ENCODE results near the gene SHC3.
"Not testable (repeated sequence)": the region's sequence is repeated elsewhere in the genome, so short reads cannot be mapped to it uniquely, and the experiment has no call there.

The SHC3 gene, protein sequence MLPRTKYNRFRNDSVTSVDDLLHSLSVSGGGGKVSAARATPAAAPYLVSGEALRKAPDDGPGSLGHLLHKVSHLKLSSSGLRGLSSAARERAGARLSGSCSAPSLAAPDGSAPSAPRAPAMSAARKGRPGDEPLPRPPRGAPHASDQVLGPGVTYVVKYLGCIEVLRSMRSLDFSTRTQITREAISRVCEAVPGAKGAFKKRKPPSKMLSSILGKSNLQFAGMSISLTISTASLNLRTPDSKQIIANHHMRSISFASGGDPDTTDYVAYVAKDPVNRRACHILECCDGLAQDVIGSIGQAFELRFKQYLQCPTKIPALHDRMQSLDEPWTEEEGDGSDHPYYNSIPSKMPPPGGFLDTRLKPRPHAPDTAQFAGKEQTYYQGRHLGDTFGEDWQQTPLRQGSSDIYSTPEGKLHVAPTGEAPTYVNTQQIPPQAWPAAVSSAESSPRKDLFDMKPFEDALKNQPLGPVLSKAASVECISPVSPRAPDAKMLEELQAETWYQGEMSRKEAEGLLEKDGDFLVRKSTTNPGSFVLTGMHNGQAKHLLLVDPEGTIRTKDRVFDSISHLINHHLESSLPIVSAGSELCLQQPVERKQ

DNA sequence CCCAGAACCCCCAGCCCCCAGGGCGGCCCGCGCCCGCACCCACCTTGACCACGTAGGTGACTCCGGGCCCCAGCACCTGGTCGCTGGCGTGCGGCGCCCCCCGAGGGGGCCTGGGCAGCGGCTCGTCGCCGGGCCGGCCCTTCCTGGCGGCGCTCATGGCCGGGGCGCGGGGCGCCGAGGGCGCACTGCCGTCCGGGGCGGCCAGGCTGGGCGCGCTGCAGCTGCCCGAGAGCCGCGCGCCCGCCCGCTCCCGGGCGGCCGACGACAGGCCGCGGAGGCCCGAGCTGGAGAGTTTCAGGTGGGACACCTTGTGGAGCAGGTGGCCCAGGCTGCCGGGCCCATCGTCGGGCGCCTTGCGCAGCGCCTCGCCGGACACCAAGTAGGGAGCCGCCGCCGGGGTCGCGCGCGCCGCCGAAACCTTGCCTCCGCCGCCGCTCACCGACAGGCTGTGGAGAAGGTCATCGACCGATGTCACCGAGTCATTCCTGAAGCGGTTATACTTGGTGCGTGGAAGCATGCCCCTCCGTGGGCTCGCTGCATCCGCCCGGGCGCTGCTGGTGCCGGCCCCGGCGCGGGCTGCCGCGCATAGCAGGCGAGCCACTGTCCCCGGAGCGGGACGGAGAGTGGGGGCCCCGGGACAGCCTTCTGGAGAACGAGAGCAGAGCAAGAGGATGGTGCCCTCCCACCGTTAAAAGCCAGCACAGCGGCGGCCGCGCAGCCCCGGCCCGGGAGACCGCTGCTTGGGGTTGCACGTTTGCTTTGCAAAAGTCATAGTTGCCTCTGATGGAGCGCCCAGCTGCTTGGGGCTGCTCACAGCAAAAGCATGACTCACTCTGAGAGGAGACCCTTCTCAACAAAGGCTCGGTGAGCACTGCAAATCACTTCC, at the start of gene SHC3:
SHC3 (minus strand) TSS at position 875 of the 886 bp plus-strand sequence; CDS start at position 517, 358 bp downstream.
- DNase-seq: no peak

DNA sequence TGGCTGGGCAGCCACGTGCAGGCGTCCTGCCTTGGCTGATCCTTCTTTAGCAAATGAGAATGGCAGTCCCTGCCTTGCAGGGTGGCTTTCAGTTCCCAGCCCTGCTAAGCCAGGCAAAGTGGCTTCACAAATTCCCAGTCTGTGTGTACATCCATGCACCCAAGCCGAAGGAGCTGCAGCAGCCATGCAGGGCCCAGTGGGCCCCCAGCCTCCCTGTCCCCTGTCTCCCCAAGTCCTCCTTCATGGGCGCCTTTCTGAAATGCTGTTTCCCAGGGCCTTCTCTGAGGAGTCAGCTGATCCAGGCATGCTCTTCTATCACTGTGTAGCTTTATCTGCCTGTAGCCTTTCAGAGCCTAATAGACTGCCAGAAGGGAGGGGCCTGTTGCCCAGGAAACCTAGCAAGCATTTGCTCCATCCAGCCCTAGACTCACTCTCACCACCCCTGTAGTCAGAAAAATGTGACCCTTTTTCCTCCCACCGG, 47.4 kb upstream of the SHC3 start:
- DNase-seq: no peak

DNA sequence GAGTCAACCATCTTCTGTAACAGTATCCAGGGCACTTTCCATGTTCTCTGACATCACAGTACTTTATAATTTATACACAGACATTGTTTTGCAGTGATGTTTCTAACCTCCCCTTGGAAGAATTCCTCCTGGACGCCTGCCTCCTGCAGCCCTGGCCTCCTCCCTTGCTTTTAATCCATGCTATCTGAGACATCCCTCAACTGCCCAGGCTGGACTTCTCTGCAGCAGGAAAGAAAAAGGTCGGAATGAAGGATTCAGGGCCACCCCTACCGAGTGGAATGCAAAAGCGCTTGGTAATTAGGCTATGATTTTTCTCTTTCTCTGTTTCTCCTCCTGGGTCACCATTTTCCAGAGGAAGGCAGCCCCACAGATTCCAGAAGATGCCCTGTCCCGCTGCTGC, 47.0 kb upstream of the SHC3 start:
- no peak for DNase-seq

DNA sequence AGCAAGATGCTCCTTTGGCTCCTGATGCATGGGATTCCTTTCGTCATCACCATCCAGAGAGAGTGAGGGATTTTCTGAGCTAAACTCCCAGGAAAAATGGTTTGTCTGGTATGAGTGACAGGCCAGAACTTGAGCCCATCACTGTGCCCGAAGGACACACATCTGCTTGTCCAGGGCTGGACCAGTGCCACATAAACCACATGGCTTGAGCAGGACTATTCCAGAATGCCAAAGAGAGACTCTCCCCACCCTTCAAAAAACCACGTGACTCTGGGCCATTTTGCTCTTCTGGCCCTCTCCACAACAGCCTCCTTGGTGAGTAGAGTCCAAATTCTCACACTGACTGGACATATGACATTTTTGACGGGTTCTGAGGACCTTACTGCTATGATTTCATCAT, 46.4 kb upstream of the SHC3 start:
- no peak for DNase-seq

DNA sequence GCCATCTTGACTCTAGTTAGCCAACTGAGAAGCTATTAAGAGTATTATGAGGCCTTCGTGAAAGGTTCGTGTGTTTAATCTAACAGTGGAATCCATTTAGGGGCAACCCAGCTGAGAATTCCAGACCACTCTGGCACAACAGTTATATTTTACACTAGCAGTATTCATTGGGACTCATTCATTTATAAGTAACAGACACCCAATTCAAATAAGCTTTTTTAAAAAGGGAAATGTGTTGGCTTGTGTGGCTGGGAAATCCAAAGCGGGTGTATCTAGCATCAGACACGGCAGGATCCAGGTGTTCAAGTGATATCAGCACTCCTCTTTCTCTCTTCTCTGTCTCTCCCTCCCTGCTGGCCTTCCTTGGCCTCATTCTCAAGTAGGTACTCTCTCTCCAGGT, 46.0 kb upstream of the SHC3 start:
- DNase-seq: no peak

DNA sequence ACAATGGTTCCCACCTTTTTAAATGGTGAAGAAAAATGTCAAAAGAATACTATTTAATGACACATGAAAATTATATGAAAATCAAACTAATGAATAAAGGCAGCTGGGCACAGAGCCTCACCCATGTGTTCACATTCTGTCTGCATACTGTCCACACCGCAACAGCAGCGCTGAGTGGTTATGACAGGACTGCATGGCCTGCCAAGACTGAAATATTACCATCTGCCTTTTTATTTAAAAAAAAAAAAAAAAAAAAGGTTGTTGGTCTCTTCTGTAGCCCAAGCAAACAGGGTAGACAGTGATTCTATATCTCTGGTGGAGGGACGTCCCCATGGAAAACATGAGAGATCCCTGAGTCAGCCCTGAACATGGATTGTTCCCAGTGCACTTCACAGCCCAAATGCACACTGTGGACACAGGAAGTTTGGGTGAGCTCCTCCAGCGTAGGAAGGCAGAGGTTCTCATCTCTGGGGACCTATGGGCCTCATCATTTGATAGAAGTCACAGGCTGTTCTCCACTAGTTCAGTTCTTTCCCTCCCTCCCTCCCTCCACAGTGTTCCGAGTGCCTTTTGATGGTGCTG, 44.9 kb upstream of the SHC3 start:
- DNase-seq: no peak

DNA sequence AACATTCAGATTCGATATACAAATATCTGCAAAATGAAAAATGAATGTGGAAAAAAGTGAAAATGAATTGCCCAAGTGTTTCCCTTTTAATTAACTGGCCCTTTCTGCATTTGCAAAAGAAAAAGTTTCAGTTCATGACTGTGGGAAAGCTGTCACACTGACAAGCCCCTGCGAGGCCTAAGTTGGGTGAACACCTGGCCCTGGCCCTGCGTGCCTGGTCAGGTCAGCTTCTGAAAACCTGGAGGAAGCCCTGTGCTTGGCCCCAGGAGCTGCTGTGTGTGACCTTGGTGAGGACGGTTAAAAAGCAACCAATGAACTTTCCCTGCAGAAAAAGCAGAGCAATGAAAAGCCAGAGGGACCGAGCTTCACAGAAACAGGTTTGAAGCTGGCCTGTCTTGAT, 41.0 kb upstream of the SHC3 start:
- DNase-seq: no peak

DNA sequence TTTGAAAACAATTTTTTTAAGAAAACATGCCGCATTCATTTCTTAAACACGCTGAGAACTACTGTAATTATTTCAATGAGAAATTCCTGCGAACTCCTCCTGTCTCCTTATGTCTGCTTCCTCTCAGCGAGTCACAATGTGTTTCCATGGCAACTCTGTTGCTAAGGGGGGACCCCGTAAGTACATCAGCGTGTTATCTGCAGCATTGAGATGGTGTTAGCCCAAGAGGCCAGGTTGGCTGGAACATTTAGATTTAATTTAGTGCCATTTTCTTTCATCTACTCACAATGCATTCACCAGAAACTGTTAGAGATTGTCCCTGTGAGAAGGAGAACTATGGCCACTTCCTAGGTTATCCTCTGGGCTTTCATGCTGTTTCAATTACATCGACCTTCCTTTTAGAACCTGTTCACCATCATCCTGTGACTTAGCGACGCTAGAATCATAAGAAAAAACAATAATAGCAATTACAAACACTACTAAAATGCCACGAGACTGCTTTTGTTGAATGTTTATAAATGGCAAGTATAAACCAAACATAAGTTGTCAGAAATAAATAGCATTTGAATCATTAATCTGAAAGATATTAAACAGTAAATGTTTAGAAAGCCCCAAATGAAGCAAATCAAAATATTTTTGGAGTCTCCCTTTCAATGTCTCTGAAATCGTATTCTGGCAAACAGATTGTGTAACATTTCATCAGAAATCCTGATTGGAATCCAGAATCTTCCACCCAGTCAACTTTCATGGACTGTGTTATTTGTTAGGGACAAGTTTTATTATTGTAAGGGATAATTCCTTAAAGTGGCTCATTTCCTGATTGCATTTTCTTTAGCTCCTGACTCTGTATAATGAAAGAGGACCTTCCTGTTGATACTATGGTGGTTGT, 39.7 kb upstream of the SHC3 start:
- DNase-seq: no peak

DNA sequence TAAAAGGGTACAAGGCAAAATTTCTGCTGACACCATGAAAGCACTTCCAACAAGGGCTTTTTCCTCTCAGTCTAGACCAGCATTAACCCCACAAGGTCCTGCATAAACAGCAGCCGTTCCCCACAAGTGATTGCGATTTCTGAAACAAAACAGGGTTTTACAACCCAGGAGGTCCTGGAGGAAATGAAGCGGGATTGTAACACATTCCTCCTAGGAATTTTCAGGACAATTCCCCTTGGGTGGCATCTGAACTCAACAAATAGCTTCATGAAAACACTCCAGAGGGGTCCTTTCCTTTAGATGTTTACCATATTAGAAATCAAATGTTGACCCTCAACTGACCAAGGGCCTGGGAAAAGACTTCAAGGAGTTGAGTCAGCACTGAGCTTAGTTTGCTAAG, 36.7 kb upstream of the SHC3 start:
- no peak for DNase-seq

DNA sequence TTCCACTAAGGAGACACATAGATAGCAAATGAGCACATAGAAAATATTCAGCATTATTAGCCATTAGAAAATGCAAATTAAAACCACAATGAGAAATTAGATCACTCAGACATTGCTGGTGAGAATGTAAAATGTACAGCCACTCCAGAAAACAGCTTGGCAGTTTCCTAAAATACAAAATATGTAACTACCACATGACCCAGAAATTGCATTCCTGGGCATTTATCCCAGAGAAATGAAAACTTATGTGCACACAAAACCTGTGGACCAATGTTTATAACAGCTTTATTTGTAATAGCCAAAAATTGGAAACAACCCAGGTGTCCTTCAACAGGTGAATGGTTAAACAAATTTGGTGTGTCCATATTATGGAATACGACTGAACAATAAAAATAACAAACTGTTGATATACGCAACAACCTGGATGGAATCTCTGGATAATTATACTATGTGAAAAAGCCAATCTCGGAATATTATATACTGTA, 34.8 kb upstream of the SHC3 start:
- DNase-seq: no peak

DNA sequence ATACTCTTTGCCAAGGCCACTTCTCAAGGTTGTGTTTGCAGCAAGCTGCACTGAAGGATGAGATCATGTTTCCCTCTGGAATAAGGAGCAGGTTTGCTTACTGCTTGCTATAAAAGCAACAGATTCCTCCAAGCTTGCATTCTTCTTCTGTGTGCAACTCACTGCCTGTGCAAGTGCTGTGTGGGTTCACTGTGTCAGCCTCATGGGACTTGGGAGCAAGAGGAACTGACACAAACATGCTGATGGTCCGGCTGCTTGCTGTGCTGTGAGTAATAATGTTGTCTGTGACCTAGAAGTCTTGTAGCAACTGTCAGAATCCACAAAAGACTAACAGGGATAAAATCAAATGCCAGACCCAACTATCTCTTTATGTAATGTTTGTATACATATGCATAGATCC, 33.6 kb upstream of the SHC3 start:
- no peak for DNase-seq

DNA sequence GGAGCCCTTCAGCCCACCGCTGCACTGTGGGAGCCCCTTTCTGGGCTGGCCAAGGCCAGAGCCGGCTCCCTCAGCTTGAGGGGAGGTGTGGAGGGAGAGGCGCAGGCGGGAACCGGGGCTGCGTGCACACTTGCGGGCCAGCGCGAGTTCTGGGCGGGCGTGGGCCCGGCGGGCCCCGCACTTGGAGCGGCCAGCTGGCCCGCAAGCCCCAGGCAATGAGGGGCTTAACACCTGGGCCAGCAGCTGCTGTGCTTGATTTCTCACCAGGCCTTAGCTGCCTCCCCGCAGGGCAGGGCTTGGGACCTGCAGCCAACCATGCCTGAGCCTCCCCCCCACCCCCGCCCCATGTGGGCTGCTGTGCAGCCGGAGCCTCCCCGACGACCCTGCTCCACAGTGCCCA, 30.7 kb upstream of the SHC3 start:
- not testable (repeated sequence) for DNase-seq

DNA sequence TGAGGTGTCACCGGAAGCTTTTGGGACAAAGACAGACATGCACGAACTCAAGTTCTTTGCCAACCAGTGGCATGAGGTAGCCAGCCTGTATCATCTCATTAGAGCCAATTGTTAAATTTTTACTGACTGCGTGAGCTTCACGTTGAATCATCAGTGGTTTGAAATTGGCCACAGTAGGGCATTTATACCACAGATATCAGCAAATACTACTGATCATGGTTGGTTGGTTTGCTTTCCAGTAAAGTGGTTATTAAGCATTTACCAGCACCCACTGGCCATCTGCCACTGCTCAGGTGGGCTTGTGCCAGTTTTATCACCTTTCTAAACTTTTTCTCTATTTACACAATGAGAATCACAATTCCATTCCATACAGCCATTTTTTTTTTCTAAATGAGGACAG, 28.4 kb upstream of the SHC3 start:
- no peak for DNase-seq

DNA sequence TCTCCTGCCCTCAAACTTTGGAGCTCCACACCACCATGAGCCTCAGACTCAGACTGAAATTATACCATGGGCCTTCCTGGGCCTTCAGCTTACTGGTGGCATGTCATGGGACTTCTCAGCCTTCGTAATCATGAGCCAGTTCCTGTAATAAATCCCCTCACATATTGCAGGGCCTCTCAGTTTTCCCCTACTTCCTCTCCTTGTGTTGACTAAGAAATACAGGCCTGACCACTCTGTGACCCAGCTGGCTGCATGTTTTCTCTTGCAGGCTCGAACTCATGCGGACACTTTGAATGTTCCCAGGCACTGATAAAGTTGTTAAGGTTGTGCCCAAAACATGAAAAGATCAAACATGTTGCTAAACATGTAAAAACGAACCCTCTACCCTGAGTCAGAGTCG, 26.2 kb upstream of the SHC3 start:
- DNase-seq: no peak

DNA sequence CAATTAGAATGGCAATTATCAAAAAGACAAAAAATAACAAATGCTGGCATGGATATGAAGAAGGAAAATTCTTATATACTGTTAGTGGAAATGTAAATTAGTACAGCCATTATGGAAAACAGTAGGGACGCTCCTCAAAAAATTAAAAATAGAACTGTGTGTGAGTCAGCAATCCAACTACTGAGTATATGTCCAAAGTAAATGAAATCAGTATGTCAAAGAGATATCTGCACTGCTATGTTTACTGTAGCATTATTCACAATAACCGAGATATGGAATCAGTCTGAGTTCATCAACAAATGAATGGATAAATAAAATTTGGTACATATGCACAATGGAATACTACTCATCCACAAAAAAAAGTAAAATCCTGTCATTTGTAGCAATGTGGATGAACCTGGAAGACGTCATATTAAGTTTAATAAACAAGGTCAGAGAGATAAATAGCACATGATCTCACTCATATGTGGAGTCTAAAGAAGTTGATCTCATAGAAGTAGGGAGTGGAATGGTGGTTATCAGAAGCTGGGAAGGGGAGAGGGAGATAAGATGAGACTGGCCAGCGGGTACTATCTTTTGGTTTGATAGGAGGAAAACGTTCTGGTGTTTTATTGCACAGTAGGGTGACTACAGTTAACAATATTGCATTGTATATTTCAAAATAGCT, 16.6 kb upstream of the SHC3 start:
- DNase-seq: no peak

DNA sequence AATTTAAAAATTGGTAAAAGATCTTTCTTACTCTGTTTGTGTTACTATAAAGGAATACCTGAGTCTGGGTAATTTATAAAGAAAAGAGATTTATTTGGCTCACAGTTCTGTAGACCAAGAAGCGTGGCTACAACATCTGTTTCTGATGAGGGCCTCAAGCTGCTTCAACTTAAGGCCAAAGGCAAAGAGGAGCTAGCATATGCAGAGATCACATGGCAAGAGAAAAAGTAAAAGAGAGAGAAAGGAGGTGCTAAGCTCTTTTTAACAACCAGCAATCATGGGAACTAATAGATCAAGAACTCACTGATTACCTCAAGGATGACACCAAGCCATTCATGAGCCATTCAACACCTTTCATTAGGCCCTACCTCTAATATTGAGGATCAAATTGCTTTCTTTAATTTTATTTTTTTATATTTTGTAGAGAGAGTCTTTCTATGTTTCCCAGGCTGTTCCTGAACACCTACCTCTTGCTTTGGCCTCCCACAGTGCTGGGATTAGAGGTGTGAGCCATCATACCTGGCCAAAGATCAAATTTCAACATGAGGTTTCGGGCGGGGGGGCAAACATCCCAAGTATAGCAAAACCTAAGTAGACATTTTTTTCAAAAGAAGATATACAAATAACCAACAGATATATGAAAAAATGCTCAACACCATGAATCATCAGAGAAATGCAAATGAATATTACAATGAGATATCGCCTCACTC, 16.0 kb upstream of the SHC3 start:
- no peak for DNase-seq

DNA sequence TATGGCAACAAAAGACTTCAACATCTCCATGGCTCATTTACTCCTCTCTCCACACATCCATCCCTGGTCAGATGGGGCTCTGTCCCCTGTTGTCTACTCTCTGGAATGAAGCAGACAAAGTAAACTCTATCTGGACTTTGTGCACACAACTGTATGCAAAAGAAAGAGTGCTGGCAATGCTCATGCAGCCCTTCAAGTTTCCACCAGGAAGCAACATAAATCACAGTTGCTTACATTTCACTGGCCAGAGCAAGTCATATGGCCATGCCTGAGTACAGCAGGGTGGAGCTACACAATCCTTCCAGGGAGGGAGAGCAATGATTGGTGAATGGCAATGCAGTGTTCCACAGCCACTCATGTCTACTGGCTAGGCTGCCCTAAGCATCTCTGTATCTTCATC, 12.4 kb upstream of the SHC3 start:
- no peak for DNase-seq

DNA sequence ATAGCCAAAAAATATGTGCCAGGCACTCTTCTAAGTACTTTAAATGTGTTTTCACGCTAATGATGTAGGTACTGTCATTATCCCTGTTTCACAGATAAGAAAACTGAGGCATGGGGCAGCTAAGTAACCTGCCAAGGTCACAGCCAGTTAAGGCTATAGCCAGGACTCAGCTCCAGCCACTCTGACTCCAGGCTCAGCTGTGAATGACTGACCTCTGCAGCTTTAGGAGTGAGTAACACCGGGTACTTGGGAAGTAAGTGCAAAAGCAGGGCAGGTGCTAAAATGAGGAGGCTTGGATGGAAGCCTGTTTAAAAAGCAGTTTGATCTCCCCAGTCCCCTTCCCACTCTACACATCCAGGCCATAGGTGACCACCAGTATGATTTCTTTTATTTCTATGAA, 10.6 kb upstream of the SHC3 start:
- DNase-seq: no peak

DNA sequence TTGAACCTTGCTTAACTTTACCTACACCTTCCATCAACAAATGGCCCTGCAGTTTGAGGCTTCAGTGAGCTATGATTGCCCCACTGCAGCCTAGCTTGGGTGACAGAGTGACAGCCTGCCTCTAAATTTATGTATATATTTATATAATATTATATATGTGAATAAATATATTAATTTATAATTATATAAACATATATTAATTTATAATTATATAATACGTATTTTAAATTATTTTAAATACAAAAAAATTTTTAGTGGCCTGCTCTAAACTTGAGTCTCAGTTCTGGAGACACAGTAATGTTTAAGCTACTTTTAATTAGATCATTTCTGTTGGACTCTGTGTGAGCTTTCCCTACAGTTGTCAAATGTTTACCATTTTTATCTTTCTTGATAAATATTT, 9.3 kb upstream of the SHC3 start:
- no peak for DNase-seq

DNA sequence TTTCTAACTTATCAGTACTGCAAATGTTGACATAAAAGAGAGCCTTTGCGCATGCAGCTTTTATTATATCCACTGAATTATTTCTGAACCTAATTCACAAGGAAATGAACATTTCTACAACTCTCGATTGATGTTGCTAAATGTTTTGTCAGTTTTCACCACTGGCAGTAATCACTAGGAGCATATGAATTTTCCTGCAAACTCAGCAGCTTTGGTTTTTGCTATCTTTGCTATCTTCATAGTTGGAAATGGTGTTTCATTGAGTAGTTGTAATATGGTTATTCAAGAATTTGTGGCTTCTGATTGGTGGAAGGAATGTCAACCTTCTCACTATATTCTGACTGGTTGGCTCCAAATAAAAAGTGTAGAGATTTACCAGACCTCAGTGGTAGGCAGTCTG, 8.9 kb upstream of the SHC3 start:
- DNase-seq: no peak

DNA sequence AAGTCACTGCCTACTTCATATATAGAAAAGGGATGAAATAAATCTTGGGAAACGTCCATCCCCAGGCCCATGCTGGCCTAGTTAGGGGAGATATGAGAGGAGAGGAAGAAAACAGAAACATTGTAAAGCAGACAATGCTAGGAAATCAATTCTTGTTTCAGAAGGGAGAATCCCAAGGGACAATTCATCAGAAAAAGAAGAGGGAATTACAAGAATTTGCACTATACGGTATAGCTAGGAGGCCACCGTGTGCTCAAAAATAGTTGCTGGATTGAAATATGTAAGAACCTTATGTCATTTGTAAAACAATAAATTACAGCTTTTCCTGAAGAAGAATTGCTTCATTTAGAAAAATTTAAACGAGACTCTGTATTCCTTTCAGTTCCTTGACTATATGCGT, 8.3 kb upstream of the SHC3 start:
- DNase-seq: no peak

Data from DMS79 treated with DMSO at 0.1 percent for 48 hours (cell line).